HTR-8/SVneo (cell line): ENCODE measurements around the gene PLCB3.
"Not testable (repeated sequence)": the region's sequence is repeated elsewhere in the genome, so short reads cannot be mapped to it uniquely, and the experiment has no call there.

Experiments
- DNase-seq: peaks from one replicate; pipeline ENCODE4 v3.0.0; 2011; ENCODE audit warnings: low spot score, mixed read lengths; ENCODE audit not compliant: insufficient read length
- FAIRE-seq: peaks from 2 replicates; lab custom pipeline; 2011; peaks lifted over from hg19 to GRCh38; lab: Jason Lieb, UNC

Gene PLCB3

DNA sequence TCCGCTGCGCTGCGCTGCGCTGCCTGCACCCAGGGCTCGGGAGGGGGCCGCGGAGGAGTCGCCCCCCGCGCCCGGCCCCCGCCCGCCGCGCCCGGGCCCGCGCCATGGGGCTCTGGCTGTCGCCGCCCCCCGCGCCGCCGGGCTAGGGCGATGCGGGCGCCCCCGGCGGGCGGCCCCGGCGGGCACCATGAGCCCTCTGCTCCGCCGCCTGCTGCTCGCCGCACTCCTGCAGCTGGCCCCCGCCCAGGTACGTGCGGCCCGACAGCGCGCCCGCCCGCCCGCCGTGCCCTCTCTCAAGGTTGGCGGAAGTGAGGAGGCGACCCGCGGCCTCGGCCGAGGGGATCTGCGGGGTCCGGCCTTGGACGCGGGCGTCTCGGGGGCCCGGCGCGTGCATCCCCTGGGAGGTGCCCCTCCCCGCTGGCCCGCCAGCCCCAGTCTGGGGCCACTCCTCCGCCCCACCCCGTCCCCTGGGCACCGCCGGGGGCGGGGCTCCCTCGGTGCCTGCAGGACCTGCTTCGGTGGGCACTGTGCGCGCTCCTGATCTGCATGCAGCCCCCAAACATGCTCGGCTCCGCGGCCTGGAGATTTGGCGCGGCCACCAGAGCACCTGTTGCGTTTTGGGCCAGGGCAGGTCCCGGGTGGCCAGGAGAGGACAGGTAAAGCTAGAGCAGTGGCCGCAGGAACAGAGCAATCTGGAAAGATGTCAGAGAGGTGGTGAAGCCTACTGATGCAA, 16.5 kb upstream of the PLCB3 start:
- FAIRE-seq (no peak), DNase-seq (peak; percentile 33)

DNA sequence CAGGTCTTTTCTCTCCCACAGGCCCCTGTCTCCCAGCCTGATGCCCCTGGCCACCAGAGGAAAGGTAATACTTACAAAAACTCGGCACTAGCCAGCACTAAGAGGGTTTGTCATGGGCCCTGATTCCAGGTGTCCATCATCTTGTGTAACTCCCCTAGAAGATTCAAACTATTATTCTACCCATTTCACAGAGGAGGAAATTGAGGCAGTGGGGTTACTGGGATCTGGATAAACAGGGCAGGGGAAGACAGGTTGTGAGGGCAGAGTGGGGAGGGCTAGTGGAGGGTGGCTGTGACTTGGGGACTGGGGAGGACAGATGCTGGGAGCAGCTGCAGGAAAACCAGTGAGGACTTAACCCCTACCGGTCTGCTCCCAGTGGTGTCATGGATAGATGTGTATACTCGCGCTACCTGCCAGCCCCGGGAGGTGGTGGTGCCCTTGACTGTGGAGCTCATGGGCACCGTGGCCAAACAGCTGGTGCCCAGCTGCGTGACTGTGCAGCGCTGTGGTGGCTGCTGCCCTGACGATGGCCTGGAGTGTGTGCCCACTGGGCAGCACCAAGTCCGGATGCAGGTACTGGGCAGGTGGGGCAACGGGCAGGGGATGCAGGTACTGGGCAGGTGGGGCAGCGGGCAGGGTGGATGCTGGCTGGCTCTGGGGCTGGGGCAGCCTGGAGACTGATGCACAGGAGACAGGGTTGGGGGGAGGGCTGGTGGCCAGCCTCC, 15.7 kb upstream of the PLCB3 start:
- FAIRE-seq (no peak), DNase-seq (no peak)

DNA sequence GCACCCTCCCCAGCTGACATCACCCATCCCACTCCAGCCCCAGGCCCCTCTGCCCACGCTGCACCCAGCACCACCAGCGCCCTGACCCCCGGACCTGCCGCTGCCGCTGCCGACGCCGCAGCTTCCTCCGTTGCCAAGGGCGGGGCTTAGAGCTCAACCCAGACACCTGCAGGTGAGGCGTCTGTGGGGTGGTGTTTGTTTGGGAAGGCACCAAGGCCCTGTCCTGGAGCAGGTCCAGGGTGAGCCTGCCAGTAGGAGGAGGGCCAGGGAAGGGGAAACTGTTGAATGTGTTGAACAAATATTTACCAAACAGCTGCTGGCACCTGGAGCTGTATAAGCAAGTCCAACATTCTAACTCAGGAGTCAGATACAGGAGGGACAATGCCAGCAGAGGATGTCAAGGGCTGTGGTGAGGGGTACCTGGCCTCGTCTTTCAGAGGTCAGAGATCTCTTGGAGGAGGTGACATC, 13.8 kb upstream of the PLCB3 start:
- FAIRE-seq (no peak), DNase-seq (no peak)

DNA sequence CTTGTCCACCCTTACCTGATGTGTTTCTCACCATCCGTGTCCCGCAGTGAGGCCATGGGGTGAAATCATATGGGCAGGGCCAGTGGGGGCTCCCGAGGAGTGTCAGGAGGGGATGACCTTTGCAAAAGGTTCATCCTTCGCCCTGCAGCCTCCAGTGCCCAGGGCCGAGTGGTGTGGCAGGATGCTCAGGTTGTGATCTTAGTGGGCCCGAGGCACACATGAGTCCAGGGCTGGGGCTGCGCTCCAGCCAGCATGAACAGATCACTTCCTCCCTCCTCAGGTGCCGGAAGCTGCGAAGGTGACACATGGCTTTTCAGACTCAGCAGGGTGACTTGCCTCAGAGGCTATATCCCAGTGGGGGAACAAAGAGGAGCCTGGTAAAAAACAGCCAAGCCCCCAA, 13.3 kb upstream of the PLCB3 start:
- no peak for DNase-seq
- no peak for FAIRE-seq

DNA sequence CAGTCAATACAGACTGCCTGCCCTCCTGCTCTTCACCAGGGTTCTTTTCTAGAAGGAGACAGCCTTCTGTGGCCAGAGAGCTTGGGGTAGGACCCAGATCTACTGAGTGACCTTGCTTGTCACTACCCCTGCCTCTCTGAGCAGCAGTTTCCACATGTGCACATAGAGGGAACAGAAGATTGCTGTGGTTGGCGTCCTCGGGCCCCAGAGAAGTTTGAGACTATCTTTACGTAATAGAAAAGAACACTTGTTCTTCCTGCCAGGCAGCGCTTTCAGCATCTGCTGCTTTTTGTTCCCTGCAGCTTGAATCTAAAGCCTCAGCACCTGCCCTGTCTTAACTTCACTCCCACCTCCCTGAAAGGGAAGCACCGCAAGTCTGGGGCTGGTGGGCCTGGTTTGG, 12.3 kb upstream of the PLCB3 start:
- FAIRE-seq: no peak

DNA sequence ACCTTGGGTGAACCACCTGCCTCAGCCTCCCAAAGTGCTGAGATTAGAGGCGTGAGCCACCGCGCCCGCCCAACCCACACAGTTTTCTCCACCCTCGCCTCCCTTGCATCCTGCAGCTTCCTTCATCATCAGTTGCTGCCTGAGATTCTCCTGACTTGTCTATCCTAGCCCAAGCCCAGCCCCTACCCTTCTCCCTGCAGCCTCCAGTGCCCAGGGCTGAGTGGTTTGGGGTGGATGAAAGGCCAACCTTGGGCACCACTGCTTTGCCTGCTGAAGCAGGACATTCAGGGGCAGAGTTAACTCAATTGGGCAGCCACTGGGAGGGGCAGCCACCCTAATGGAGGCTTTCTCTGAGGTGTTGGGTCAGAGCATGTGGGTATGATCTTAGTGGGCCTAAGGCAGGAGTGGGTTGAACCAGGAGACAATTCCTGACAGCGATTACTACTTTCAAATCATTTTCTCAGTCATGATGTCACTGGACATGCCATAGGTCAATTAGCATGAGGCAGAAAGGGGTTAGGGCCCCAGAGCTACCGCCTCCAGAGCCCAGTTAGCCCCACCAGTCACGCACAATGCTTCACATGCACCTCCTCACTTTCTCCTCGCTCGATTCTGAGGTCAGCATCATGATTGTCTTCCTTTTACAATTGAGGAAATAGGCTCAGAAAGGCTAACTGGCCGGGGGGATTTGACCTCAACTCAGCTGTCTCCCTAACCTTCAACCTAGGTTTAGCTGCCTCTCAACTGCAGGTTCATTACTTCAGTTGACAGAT, 11.5 kb upstream of the PLCB3 start:
- FAIRE-seq (no peak), DNase-seq (no peak)

More for the DNA sequence above, 12.3 kb upstream of the PLCB3 start:
- DNase-seq: no peak

DNA sequence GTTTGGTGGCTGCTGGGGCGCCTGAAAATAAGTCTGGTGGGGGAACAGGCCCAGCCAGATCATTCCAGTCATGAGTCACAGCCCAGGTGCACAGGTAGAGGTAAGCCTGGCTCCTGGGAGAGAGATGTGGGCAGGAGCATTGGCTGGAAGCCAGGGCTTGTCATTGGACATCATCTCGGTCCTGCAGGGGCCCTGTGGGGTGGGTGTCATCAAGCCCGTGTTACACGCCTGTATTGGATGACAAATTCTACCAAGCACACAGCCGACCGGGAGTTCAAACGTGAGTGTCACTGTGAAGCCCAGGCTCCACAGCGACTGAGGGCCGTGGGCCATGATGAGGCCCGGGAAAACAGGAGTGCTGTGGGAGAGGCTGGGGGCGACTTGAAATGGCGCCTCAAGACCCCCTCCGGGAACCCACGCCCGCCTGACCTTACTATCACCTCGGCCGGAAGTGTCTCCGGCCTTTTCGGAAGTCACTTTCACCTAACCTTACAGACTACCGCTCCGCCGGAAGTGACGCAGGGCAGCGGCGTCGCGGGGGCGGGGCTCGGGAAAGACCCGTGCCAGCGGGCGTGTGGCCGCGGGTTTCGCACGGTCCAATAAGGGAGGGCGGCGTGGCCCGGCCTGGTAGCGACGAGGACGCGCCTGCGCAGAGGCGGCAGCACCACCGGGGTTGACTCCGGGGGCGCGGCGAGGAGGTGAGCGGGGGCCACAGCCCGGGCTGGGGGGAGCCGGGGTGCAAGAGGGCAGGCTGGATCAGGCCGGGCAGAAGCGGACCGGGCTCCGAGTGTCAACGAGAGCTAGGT, 10.7 kb upstream of the PLCB3 start, which contains the start of gene FKBP2:
FKBP2 (plus strand) TSS at position 661 of the 806 bp plus-strand sequence. CDS start 1,293 bp downstream, outside the sequence.
- DNase-seq (peak; percentile 95), FAIRE-seq (peak; percentile 64)

DNA sequence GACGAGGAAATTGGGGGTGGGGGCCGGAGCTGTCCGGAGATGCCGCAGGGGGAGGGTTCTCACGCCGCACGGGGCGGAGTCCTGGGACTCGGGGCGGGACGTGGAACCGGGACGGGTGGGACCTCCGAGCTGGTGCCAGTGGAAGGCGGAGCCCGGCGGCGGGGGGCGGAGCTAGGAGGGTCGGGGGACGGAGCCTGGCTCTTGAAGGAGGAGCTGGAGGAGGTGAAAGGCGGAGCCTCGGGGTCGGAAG, 10.2 kb upstream of the PLCB3 start:
- FAIRE-seq (no peak), DNase-seq (no peak)

DNA sequence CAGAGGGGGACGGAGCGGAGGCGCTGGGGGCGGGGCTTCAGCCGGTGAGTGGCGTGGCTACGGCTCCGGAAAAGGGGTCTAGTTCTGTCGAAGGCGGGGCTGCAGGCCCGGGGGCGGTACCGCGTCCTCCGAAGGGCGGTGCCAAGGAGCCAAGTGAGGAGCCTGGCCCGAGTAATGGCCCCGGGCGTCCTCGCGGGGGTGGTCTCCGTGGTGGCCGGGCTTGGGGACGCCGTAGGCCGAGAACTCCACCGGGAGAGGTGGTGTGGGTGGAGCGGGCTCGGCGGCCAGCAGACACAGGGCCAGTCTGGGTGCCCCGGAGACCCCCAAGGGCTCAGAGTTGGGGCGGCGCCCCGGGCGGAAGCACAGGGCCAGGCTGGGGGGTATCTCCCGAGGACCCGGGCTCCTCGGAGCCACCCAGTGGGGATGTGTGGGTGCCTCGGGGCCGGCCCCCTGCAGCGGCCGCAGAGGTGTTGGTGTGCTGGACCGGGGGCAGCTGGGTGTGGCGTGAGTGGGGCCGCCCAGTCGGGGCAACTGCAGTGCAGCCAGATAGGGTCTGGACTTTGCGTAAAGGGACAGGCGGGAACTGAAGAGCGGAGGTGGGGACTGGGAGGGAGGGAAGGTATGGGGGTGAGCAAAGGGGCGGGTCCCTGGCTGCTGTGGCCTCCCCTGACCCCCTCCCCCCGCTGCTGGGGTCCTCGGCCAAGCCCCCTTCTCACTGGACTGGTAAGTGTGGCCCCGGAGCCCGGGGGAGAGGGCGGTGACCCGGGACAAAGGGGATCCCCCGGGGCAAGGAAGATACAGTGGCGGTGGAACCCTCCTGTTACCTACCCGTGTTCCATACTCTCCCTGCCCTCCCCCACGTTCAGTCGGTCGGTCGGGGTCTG, 9.6 kb upstream of the PLCB3 start:
- DNase-seq: peak; percentile 87
- FAIRE-seq: peak; percentile 64

DNA sequence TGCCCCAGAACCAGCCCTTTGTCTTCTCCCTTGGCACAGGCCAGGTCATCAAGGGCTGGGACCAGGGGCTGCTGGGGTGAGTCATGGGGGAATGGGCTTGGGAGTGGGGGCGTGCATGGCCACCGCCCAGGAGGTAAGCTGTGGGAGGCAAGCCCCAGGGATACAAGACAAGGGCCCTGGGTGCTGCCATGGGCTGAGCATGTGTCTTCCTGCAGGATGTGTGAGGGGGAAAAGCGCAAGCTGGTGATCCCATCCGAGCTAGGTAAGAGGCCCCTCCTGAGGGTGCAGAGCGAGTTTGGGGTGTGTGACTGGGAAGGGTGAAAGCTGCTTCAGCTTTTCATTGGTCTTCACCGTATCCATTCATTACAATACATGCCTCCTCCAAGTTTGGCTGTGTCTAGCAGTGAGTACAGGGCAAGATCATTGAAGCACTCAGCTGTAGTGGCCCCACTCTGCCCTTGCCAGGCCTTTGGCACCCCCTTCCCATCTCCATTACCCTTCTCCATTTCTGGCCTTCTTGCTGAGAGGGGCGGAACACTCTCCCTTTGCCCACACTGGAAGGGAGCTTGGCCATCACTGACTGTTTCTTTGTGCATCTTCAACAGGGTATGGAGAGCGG, 8.0 kb upstream of the PLCB3 start:
- DNase-seq (no peak), FAIRE-seq (no peak)

DNA sequence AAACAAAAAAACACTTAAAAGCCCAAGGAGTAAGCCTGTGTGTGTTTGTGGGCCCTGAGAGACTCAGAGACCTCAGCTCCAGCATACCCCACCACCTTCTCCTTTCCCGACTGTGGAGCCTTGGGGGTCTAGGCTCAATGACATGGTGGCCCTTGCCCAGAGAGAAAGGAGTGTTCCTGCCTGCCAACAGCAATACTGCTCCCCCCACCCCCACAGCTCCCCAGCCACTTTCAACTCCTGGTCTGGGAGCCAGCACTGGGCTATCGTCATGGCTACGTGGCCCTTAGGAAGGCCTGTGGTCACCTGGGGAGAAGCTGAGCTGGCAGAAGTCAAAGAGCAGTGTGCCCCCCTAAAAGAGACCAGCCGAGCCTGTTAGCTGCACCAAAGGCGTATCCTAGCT, 7.2 kb upstream of the PLCB3 start:
- FAIRE-seq (no peak), DNase-seq (no peak)

DNA sequence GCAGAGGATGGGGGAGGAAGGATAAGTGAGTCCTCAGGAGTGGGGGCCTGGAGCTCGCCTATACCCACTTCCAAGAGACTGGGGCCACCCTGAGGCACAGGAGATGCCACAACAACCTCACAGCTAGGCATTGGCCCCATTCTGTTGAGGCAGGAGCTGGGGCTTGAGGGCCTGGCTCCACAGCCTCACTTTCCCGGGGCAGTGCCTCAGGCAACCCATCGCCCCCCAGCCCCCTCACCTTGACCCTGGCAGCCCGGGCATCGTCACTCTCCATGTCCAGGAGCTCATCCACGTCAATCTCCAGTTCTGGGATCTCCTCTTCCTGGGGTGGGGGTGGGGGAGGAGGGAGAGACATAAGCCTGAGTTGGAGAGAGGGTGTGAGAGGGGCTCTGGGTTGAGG, 6.4 kb upstream of the PLCB3 start:
- DNase-seq (no peak), FAIRE-seq (no peak)

DNA sequence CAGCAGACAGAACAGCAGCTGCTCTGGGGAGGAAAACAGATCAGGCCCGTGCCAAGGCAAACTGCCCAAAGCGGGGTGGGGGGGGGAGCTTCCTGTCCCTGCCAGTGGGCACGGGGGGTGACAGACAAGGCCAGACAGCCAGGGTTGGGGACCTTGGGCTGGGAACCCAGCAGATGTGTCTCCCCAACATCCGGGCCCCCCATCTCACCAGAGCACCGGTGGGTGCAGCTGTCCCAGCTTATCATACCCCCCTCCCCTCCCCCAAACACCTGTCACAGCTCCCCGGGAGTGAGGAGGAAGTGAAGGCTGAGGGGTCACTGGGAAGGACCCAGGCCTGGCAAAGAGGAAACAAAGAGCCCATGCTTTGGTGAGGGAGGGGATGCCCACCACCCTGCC, 5.9 kb upstream of the PLCB3 start:
- FAIRE-seq: no peak
- DNase-seq: no peak

DNA sequence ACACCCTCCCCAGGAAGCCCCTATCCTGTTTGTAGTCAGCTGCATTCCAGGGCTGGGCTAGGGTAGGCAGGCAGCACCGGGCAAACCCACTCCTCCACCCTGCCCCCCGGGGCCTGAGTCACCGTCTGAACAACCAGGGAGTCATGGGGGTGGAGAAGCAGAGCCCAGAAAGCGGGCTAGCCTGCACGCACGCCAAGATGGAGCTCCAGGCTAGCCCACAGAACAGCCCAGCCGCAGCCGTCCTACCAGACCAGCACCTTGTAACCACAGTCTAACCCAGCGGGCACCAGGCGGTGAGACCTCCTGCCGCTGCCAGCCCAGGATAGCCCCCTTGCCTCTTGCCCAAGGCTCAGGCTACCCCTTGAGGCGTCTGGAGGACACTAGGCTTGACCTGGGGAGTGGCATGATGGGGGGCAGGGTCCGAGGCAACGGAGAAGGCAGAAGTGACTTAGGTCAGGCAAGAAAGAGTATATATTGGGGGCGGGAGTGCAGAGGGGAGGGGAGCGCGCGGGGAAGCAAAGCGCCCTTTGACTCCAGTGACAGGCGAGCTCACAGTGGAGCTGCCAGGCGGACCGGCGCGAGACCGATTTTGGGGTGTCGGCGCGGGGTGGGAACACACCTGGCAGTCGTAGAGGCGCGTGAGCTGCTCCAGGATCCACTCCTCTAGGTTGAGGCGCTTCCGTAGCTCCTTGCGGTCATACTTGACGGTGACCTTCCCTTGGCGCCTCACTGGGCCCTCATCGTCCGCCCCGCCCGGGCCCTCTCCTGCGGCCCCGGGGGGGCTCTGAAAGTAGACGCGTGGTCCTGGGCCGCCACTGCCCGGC, 5.3 kb upstream of the PLCB3 start:
- FAIRE-seq (no peak), DNase-seq (peak; percentile 71)

DNA sequence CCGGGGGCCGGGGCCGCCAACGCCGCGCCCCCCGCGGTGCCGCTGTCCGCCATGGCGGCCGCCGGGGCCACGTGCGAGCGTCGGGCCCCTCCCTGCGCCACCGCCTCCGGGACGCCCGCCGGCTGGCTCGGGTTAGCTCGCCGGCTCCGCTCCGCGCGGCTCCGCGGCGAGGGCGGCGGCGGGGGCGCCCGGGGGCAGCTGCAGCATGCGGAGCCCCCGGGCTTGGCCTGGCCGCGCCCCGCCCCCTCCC, 4.8 kb upstream of the PLCB3 start:
- DNase-seq, FAIRE-seq: not testable (repeated sequence)

DNA sequence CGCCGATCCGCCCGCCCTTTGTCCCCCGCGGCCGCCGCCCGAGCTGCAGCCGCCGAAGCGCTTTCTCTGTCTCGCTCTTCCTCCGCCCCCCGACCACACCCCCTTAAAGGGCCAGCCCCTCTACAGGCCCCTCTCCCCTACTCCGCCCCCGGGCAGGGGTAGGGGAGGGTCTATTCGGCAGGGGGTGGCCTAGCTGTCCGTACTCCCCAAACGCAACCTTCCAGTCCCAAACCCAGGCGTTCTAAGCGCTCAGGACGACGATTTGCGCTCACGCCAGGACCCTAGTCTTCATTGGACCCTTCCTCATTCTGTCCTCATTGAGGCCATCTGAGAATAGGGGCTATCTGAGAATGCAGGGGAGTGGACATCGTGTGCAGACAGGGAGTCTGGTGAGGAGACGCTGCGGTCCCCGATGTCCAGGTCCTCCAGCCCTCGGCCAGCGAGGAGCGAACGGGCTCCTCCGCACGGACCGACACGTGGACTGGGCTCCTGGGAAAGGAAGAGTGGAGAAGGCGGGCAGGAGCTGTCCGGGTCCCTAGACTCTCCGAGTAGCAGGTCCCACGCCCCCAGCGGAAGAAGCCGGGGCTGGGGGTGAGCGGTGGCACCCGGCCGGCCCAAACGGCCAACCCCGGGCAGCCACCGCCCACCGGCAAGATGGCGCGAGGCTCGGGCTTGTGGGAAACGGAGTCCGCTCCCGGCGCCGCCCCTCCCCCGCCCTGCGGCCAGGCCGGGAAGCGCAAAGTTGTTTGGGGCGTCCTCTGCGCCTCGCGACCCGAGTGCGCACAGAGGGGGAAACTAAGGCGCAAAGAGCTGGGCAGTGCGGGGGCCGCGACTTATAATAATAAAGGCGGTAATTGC, 4.2 kb upstream of the PLCB3 start, which contains the start of gene PPP1R14B:
PPP1R14B (minus strand) TSS at position 73 of the 858 bp plus-strand sequence. CDS start 270 bp downstream, outside the sequence.
- DNase-seq: peak; percentile 74
- peak; percentile 28 for FAIRE-seq
